HG03139 (cell line): ENCODE results near the gene ORMDL3.
"Not testable (repeated sequence)": the region's sequence is repeated elsewhere in the genome, so short reads cannot be mapped to it uniquely, and the experiment has no call there.

Experiments used
- ATAC-seq: cut with Tn5 transposase; IDR thresholded peaks from one replicate; pipeline ENCODE4 v1.9.1; 2021; ENCODE audit not compliant: unreplicated experiment

The ORMDL3 gene

GRCh38 chr17:39925282-39926134 is 1.9 kb downstream of the ORMDL3 start:
- ATAC-seq: no peak

GRCh38 chr17:39924691-39925055 is 2.7 kb downstream of the ORMDL3 start:
- no peak for ATAC-seq

- ATAC-seq: no peak
Measured at GRCh38 chr17:39923836-39924690, 3.3 kb downstream of the ORMDL3 start.

GRCh38 chr17:39923230-39923629 is 4.2 kb downstream of the ORMDL3 start:
- no peak for ATAC-seq

DNA sequence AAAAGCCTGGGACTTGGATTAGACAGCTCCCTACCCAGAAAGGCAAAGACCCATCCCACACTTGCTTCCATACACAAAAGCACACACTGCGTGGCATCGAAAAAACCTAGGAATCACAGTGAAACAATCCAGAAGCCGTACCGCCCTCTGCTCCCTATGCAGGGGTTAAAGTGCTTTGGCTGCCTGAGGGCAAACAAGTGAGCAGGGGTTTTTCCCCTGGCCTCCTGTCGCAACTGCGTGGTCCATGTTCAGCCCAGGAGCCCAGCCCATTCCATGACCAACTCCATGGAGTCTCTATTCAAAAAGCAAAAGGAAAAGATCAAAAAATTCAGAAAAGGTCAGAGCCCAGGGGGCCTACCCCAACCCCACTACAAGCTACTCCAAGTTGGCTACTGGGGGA is 5.4 kb downstream of the ORMDL3 start:
- no peak for ATAC-seq

- ATAC-seq: no peak
Measured at GRCh38 chr17:39921323-39921722, 6.1 kb downstream of the ORMDL3 start.

- no peak for ATAC-seq
Measured at GRCh38 chr17:39920218-39921210, 6.9 kb downstream of the ORMDL3 start.

DNA sequence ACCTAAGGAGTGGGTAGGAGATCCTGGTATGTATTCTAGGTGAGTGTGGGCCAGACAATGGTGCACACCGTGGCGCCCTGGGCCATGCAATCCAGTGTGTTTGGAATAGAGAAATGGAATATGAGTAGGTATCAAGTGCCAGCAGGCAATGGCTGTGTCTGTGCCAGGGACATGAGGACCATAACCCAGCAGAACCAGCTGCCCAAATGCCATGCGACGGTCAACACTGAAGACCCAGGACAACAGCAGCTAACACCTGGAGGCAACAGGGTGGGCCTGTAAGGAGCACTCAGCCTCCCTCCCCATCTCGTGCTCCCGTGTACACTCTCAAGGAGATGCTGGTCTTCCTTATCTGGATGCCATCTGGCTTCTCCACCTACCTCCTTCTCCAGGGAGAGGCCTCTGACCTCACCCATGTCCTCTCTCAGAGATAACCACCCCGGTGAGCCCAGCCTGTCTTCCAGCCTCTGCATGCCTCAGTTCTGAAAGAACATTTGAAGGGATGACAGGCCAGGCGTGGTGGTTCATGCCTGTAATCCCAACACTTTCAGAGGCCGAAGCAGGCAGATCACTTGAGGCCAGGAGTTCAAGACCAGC is 8.2 kb downstream of the ORMDL3 start:
- no peak for ATAC-seq

- no peak for ATAC-seq
Measured at GRCh38 chr17:39916918-39917317, 10.5 kb downstream of the ORMDL3 start.

DNA sequence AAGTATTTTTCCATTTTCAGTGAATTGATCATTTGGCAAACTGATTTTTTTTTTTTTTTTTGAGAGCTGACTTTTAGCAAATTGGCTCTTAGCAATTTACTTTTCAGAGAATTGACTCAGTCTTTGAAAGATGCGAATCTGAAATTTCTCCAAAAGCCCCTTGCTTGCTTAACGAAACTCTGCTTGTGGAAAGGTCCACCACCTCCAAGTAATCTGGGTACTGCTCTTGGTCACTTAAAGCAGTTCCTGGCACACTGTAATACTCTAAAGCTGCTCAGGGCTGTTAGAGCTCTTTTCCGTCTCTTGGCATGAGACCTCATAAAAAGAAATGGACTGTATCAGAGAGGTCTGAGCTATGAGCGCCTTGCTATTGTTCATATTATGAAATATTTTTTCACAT is 11.8 kb downstream of the ORMDL3 start:
- ATAC-seq: no peak

DNA sequence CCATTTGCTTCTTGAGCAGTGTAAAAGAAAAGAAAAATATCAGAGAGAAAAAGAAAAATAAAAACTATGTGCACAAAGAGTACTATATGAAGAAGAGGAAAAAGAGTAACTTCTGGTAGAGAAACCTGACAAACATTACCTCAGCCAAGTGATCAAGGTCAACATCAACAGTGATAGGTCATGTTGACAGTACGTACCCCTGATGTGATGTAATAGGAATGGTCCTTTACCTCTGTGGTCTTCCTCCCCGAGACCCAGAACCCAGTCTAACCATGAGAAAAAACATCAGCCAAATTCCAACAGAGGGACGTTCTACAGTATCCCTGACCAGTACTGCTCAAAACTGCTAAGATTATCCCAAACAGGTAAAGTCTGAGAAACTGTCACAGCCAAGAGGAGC is 13.4 kb downstream of the ORMDL3 start:
- ATAC-seq: no peak

- ATAC-seq: no peak
Measured at GRCh38 chr17:39908789-39909352, 18.5 kb downstream of the ORMDL3 start.

GRCh38 chr17:39904990-39905288 is 22.5 kb downstream of the ORMDL3 start:
- no peak for ATAC-seq

DNA sequence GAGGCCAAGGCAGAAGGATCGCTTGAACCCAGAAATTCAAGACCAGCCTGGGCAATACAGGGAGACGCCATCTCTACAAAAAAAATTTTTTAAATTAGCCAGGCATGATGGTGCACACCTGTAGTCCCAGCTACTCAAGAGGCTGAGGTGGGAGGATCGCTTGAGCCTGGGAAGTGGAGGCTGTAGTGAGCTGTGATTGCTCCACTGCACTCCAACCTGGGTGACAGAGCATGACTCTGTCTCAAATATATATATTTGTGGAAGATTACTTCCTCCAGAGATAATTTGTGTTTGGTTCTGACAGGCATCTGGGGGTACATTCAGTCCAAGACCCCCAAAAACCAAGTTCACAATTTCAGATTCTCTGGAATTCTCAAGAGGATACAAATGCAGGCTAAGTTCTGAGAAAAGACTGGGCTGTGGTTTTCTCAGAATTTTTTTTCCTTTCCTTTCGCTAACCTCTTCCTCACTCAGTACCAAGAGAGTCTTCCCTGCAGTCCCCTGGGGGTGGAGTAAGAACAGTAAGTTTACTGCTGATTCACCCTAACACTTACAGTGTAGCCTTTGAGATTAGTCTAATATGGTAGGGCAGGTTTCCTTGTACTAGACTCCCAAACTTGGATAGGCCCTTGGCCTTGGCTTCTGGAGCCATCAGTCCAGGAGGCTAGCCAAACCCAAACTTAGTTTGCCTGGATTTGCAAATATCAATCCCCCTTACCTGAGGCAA is 24.1 kb downstream of the ORMDL3 start:
- ATAC-seq: no peak

- ATAC-seq: not testable (repeated sequence)
Measured at GRCh38 chr17:39902027-39902426, 25.4 kb downstream of the ORMDL3 start.

- no peak for ATAC-seq
Measured at GRCh38 chr17:39899215-39899614, 28.2 kb downstream of the ORMDL3 start.

- no peak for ATAC-seq
Measured at GRCh38 chr17:39898088-39898487, 29.3 kb downstream of the ORMDL3 start.

DNA sequence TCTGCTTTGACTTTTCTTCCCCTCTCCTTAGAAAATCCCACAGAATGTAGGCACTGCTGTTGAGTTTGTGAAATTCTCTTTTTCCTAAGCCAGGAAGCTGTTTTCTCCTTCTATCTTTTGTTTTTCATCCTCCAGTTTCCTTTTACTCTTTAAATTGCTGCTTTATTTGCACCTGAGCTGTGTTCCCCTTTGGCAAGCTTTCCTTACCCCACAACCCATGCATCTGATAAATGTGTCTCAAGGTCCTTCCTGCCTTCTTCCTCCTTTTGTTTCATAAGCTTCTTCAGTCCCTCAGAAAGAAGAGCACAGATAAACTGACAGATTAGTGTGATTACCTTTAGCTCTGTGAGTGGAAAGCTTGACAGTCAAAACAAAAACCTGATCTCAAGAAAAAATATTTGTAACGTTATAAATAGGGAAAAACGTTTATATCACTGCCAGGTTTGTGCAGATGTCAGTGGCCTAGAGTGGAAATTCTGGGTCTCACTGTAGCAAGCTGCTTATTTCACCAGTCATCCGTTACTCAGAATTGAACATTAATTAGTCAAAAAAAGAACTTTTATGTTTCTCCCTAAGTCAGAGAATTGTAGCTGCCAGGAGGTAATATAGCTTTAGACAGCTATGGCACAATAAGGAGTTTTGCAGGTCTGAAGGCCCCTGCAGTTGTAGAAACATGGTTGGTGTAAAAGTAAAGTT is 32.6 kb downstream of the ORMDL3 start:
- no peak for ATAC-seq

- ATAC-seq: no peak
Measured at GRCh38 chr17:39889200-39889599, 38.2 kb downstream of the ORMDL3 start.
